ENCODE results near the gene CCNK. TPM values are rescaled to one million over a fixed set of nuclear protein-coding genes. Genes with fewer than 3 reads are reported as not detected.

The CCNK gene
- total and polyA plus RNA-seq, 12 donors, result 10.9 to 41.0 (median 30.3) TPM

GRCh38 chr14:99451234-99451633, 30.0 kb upstream of the CCNK start:
- WGBS, 2 donors, result 97% methylated on average over 5 of the region's 5 CpGs
- H3K27ac ChIP-seq, result no peak overlapping the region
- no peak for ATAC-seq
- H3K36me3 ChIP-seq, result peaks cover 0 to 100% (median 24%) of the 10 kb centered on the region in 9 donors
- no peaks in the 10 kb centered on the region for H3K27me3 ChIP-seq
- peaks cover 0 to 5% (median 0%) of the 10 kb centered on the region in 9 donors for H3K4me1 ChIP-seq
- no peaks in the 10 kb centered on the region for H3K9me3 ChIP-seq
- intact Hi-C loops (cut with DNase I), result no loop called here
- H3K4me3 ChIP-seq, result no peak overlapping the region
- TF ChIP-seq CTCF (IDR thresholded peaks at IDR 0.05), result no peak
- no peak for DNase-seq

- ATAC-seq (no peak), DNase-seq (no peak)
- Histone ChIP-seq H3K27ac (no peak overlapping the region), H3K9me3 (no peaks in the 10 kb centered on the region), H3K36me3 (peaks cover 0 to 100% (median 25%) of the 10 kb centered on the region in 9 donors), H3K4me3 (no peak overlapping the region), H3K27me3 (no peaks in the 10 kb centered on the region), H3K4me1 (peaks cover 0 to 5% (median 0%) of the 10 kb centered on the region in 9 donors)
- TF ChIP-seq CTCF (IDR thresholded peaks at IDR 0.05), result no peak
- 76 to 85% methylated on average over 4 of the region's 4 CpGs for WGBS, 2 donors
- intact Hi-C loops (cut with DNase I), result no loop called here
Measured at GRCh38 chr14:99452968-99453367, 28.2 kb upstream of the CCNK start.

DNA sequence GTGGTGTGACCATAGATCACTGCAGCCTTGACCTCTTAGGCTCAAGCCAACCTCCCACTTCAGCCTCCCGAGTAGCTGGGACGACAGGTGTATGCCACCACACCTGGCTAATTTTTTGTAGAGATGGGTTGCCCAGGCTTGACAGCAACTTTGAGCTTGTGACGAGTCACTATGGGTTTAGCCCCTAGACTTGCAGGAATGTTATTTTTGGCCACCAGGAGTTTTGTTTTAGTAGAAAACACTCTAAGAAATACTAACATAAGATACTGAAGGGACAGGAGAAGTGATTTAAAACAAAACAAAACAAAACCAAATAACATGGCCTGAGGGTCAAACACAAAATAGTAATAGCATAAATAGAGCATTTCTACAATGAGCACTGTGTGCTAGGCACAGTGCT, 27.0 kb upstream of the CCNK start:
- no peaks in the 10 kb centered on the region for H3K27me3 ChIP-seq
- WGBS, 2 donors, result 83 to 94% methylated on average over 3 of the region's 3 CpGs
- H3K36me3 ChIP-seq, result peaks cover 0 to 100% (median 24%) of the 10 kb centered on the region in 9 donors
- no peak for TF ChIP-seq CTCF (IDR thresholded peaks at IDR 0.05)
- ATAC-seq (no peak), DNase-seq (no peak)
- H3K9me3 ChIP-seq, result no peaks in the 10 kb centered on the region
- H3K27ac ChIP-seq, result no peak overlapping the region
- no peak overlapping the region for H3K4me3 ChIP-seq
- peaks cover 0 to 5% (median 0%) of the 10 kb centered on the region in 9 donors for H3K4me1 ChIP-seq
- intact Hi-C loops (cut with DNase I), result no loop called here

DNA sequence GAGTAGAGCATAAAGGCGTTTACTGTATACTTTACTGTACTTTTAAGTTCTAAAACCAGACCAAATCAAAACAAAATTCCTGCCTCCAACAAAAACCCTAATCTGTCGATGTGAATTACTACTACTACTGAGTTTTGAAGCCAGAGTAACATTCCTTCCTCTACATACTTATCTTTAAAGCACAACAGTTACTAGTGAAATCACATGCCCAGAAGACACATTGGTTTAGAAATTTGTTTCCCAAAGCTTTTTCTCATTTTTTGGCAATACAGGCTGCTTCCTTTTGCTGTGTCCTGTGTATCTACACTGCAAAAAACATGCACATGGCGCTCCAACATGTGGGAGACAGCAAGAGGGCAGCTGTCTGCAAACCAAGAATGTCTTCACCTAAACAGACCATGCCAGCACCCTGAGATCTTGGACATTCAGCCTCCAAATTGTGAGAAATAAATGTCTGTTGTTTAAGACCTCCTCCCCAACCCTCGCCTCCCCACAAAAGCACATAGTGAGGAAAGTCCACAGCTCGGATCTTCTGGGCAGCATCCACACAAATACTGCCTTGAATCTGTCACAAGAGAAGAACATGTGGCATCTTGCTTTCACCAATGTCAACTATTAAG, 21.6 kb upstream of the CCNK start:
- H3K4me3 ChIP-seq, result no peak overlapping the region
- TF ChIP-seq CTCF (IDR thresholded peaks at IDR 0.05), result no peak
- H3K36me3 ChIP-seq, result peaks cover 0 to 100% (median 33%) of the 10 kb centered on the region in 9 donors
- 81 to 84% methylated on average over 5 of the region's 5 CpGs for whole genome bisulfite sequencing, 2 donors
- ATAC-seq (no peak), DNase-seq (no peak)
- intact Hi-C loops (cut with DNase I), result no loop called here
- H3K27ac ChIP-seq, result no peak overlapping the region
- no peaks in the 10 kb centered on the region for H3K9me3 ChIP-seq
- no peaks in the 10 kb centered on the region for H3K27me3 ChIP-seq
- peaks cover 0 to 9% (median 0%) of the 10 kb centered on the region in 9 donors for H3K4me1 ChIP-seq
